ENCODE data around the gene NOX3. TPM values are rescaled to one million over a fixed set of nuclear protein-coding genes. Genes with fewer than 3 reads are reported as not detected.

NOX3 gene
- total and polyA plus RNA-seq, 2 donors (not counting 3 experiments of a cell fraction or from before 2014, with no cell fraction given), result not detected

DNA sequence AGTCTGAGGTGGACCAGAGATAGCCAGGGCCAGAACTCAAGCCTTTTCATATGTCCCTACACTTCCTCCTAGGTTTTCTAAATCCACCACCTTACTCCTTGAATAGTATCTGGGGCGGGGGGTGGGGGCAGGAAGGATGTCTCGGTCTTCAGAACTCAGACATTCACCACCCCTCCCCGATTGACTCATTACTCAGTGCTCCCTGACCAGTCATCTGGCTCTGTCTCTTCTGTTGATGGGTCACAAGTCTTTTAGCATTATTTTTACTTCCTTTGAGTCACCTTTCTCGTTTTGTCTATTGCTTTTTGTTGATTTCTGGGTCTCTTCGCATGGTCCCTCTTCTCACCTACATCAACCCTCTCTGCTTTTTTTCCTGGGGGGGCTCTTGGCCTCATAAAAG, 23.3 kb downstream of the NOX3 start:
- H3K79me2 ChIP-seq (ENCODE audit: control insufficient read depth, insufficient read depth, low read length), result no peaks in the 10 kb centered on the region
- H3K9me3 ChIP-seq (replicated peaks; ENCODE audit: control insufficient read depth, insufficient read depth, low read length), result no peaks in the 10 kb centered on the region
- DNase-seq (ENCODE audit: low read depth, low spot score) (no peak), FAIRE-seq (peak; percentile 18)
- no peak overlapping the region for H3K4me3 ChIP-seq (replicated peaks in 1 of 3; ENCODE audit: insufficient read depth in 1 of 3, low read depth in 1 of 3, low read length in 3 of 3)
- TF ChIP-seq JUN (IDR thresholded peaks at IDR 0.05; ENCODE audit: borderline replicate concordance, insufficient read depth, insufficient read length, low read depth), result no peak
- TF ChIP-seq GATA2 (IDR thresholded peaks at IDR 0.05; ENCODE audit: insufficient read depth, insufficient read length, low read depth, low read length), result no peak
- peak; percentile 57 for TF ChIP-seq FOS (IDR thresholded peaks at IDR 0.05; ENCODE audit: borderline replicate concordance, insufficient read depth, low read length)
- TF ChIP-seq EZH2 (IDR thresholded peaks at IDR 0.05; ENCODE audit: borderline replicate concordance, low read depth, low read length, severe bottlenecking), result no peak
- TF ChIP-seq POLR2AphosphoS5 (IDR thresholded peaks at IDR 0.05; ENCODE audit: insufficient read depth, low read depth, low read length), result no peak
- POLR2A ChIA-PET, result no interaction called here
- H3K4me1 ChIP-seq (ENCODE audit: control insufficient read depth, extremely low read depth, insufficient read depth, low read length), result peaks cover 20% of the 10 kb centered on the region
- H3K36me3 ChIP-seq (ENCODE audit: control insufficient read depth in 2 of 2, extremely low read depth in 1 of 2, insufficient read depth in 2 of 2, low read length in 2 of 2), result no peaks in the 10 kb centered on the region
- intact Hi-C loops (cut with micrococcal nuclease) (no loop called here), dilution Hi-C loops (cut with MboI; ENCODE audit: extremely low pct_ligation_motif_present, low sequenced_read_pairs) (no loop called here)
- no peak overlapping the region for H3K27ac ChIP-seq (ENCODE audit: insufficient read depth, low read depth, low read length)
- no peak overlapping the region for H3K4me2 ChIP-seq (ENCODE audit: insufficient read depth, low read length)
- BruUV-seq (replicated peaks), result no TSS peak
- CTCF ChIA-PET, result no interaction called here
- H2AFZ ChIP-seq (ENCODE audit: low read depth, low read length), result no peak overlapping the region
- H3K9me1 ChIP-seq (replicated peaks; ENCODE audit: control insufficient read depth, extremely low read depth, insufficient read depth, low read length), result no peaks in the 10 kb centered on the region
- H4K20me1 ChIP-seq (replicated peaks; ENCODE audit: control insufficient read depth, extremely low read depth, insufficient read depth, low read length), result no peaks in the 10 kb centered on the region
- H3K27me3 ChIP-seq (ENCODE audit: control insufficient read depth in 2 of 2, insufficient read depth in 2 of 2, low read length in 2 of 2), result no peaks in the 10 kb centered on the region
- no peak overlapping the region for H3K9ac ChIP-seq (replicated peaks; ENCODE audit: extremely low read depth, insufficient read depth, low read length)

DNA sequence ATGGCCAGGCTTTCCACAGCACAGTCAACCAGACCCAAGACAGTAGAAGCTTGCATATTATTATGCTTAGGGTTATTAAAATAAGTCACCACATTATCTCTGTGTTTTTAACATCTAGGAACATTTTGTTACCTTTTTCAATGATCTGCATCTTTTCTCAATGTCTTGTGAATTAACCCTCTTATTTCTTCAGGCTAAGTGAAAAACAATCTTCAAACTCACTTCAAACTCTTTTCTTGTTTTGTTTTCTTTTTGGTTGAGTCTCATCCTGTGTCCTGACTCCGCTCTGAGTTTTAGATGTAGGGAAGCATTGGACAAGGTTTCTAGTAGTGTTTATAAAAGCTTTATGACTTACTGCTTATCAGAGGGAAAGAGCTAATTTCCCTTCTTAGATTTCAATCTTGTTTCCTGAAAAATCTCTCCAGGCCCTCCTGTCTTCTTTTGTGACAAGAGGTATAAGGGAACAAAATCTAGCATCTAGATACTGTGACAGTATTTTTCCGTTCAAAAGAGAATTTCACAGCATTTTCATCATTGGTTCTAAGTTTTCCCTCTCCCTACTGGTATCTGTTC, 26.2 kb downstream of the NOX3 start:
- POLR2A ChIA-PET, result no interaction called here
- peak overlapping the region; percentile 45 for H3K4me2 ChIP-seq (ENCODE audit: insufficient read depth, low read length)
- H3K79me2 ChIP-seq (ENCODE audit: control insufficient read depth, insufficient read depth, low read length), result no peaks in the 10 kb centered on the region
- no peak overlapping the region for H3K27ac ChIP-seq (ENCODE audit: insufficient read depth, low read depth, low read length)
- H3K4me3 ChIP-seq (replicated peaks in 1 of 3; ENCODE audit: insufficient read depth in 1 of 3, low read depth in 1 of 3, low read length in 3 of 3), result no peak overlapping the region
- no peaks in the 10 kb centered on the region for H3K27me3 ChIP-seq (ENCODE audit: control insufficient read depth in 2 of 2, insufficient read depth in 2 of 2, low read length in 2 of 2)
- peak; percentile 58 for DNase-seq (ENCODE audit: low read depth, low spot score)
- no peak for TF ChIP-seq POLR2A (IDR thresholded peaks at IDR 0.05; ENCODE audit: low read depth, low read length)
- peak; percentile 91 for TF ChIP-seq GATA2 (IDR thresholded peaks at IDR 0.05; ENCODE audit: insufficient read depth, insufficient read length, low read depth, low read length)
- no peak for TF ChIP-seq FOS (IDR thresholded peaks at IDR 0.05; ENCODE audit: borderline replicate concordance, insufficient read depth, low read length)
- BruUV-seq (replicated peaks), result no TSS peak
- no peaks in the 10 kb centered on the region for H3K9me3 ChIP-seq (replicated peaks; ENCODE audit: control insufficient read depth, insufficient read depth, low read length)
- no peaks in the 10 kb centered on the region for H4K20me1 ChIP-seq (replicated peaks; ENCODE audit: control insufficient read depth, extremely low read depth, insufficient read depth, low read length)
- no peak overlapping the region for H3K9ac ChIP-seq (replicated peaks; ENCODE audit: extremely low read depth, insufficient read depth, low read length)
- peak; percentile 72 for FAIRE-seq
- no peaks in the 10 kb centered on the region for H3K36me3 ChIP-seq (ENCODE audit: control insufficient read depth in 2 of 2, extremely low read depth in 1 of 2, insufficient read depth in 2 of 2, low read length in 2 of 2)
- peaks cover 20% of the 10 kb centered on the region for H3K4me1 ChIP-seq (ENCODE audit: control insufficient read depth, extremely low read depth, insufficient read depth, low read length)
- intact Hi-C loops (cut with micrococcal nuclease), result no loop called here
- H3K9me1 ChIP-seq (replicated peaks; ENCODE audit: control insufficient read depth, extremely low read depth, insufficient read depth, low read length), result no peaks in the 10 kb centered on the region
- H2AFZ ChIP-seq (ENCODE audit: low read depth, low read length), result peak overlapping the region; percentile 41
- CTCF ChIA-PET, result interaction anchor here (0.8 to 2.2 kb wide), 3 partner anchors 18 to 99 kb away, joined by 3 to 6 read pairs (median 6); no protein-coding TSS in a partner anchor
- dilution Hi-C loops (cut with MboI; ENCODE audit: extremely low pct_ligation_motif_present, low sequenced_read_pairs), result no loop called here

Data from endothelial cell of umbilical vein (primary cell).